Prostate gland (tissue), 2 donors: ENCODE measurements around the gene LGALS4. TPM values are rescaled to one million over a fixed set of nuclear protein-coding genes. Genes with fewer than 3 reads are reported as not detected.
"Not testable (repeated sequence)": the region's sequence is repeated elsewhere in the genome, so short reads cannot be mapped to it uniquely, and the experiment has no call there.

Experiments
- DNase-seq: peaks from one replicate; pipeline ENCODE4 v3.0.0-alpha.2; 2019; ENCODE audit warnings: low spot score
- H3K27ac ChIP-seq, 2 donors: fragments of 200-600 bp; sonication (generic); 2 replicates each; pipeline ENCODE4 v1.5.1; 2017 to 2019
- H3K27me3 ChIP-seq: fragments of 200-600 bp; sonication (generic); replicated peaks from 2 replicates; pipeline ENCODE4 v1.5.1; 2019; ENCODE audit not compliant: insufficient read depth
- H3K36me3 ChIP-seq, 2 donors: fragments of 200-600 bp; sonication (generic); 1 replicate in 1 of 2; 2 replicates in 1 of 2; pipeline versions ENCODE4 v1.5.1 to v1.8.1; 2017 to 2019
- H3K4me1 ChIP-seq: fragments of 200-600 bp; sonication (generic); replicated peaks from 2 replicates; pipeline ENCODE4 v1.5.1; 2019
- H3K4me3 ChIP-seq, 2 donors: fragments of 200-600 bp; sonication (generic); 2 replicates each; pipeline ENCODE4 v1.5.1; 2017 to 2019
- H3K9me3 ChIP-seq: fragments of 200-600 bp; sonication (generic); 2 replicates; pipeline ENCODE4 v1.5.1; 2017
- POLR2A ChIP-seq: fragments of 450-650 bp; IDR thresholded peaks from one replicate; pipeline ENCODE4 v1.6.1; 2016; ENCODE audit warnings: antibody characterized with exemption, mild to moderate bottlenecking
- POLR2AphosphoS5 ChIP-seq: sonication (generic); formaldehyde crosslinking; IDR thresholded peaks from one replicate; pipeline ENCODE4 v1.6.1; 2017; ENCODE audit warnings: antibody characterized with exemption
- WGBS: methylation state at CpG from one replicate; pipeline ENCODE4 v1.1.5; 2018; 5-methylcytosine and 5-hydroxymethylcytosine counted together
- intact Hi-C: fragments of 100-400 bp; cut with DNase I; formaldehyde crosslinking; loops from one replicate; pipeline ENCODE4 v1.14.2; 2022
- total RNA-seq, 2 donors: library from RNA; depleted of rRNA; stranded (reverse); fragments of >200 nt; gene quantifications; one replicate each; pipeline ENCODE4 v1.1.0, GENCODE V29; 2016
- TF ChIP-seq, protein P1 (sequence below), 4 experiments: fragments of 200-600 bp in 2 of 4; fragments of 450-650 bp in 2 of 4; sonication (generic) in 2 of 4; IDR thresholded peaks; 1 replicate in 3 of 4; 2 replicates in 1 of 4; pipeline ENCODE4 v1.5.1; 2016 to 2019; ENCODE audit warnings: antibody characterized with exemption in 4 of 4, mild to moderate bottlenecking in 2 of 4, moderate library complexity in 2 of 4

LGALS4 gene
- total RNA-seq, 2 donors from 2014 or later, result 0.91 to 3.7 TPM

DNA sequence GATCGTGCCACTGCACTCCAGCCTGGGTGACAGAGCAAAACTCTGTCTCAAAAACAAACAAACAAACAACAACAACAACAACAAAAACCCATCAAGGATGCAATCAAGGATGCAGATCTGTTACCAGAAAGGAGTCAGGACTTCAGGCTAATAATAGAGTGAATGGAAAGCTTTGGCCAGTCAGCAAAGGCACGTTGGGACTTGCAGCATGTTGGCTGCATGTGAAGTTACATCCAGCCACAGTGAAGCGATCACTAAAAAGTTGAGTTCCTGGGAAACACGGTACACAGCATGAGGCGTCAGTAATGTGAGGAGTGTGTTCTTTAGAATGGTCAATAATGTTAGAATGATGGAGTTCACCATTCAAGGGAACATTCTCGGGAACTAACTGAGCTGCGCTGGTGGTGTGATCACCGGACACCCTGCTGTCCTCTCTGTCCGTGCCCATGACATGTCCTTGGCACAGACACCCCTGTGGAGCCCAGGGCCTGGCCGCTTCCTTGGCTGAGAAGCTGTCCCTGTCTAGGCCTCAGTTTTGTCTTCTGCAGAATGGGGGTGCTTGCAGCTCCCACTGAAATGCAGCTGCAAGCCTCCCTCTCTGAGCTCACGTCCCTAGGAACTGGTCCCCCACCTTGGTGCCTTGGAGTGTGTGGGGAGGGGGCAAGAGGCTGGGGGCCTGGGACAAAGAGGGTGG lies 26.0 kb downstream of the LGALS4 start:
- DNase-seq, result peak; percentile 56
- H3K27ac ChIP-seq, result no peak overlapping the region
- peak; percentile 74 for TF ChIP-seq POLR2AphosphoS5
- TF ChIP-seq, protein P1, sequence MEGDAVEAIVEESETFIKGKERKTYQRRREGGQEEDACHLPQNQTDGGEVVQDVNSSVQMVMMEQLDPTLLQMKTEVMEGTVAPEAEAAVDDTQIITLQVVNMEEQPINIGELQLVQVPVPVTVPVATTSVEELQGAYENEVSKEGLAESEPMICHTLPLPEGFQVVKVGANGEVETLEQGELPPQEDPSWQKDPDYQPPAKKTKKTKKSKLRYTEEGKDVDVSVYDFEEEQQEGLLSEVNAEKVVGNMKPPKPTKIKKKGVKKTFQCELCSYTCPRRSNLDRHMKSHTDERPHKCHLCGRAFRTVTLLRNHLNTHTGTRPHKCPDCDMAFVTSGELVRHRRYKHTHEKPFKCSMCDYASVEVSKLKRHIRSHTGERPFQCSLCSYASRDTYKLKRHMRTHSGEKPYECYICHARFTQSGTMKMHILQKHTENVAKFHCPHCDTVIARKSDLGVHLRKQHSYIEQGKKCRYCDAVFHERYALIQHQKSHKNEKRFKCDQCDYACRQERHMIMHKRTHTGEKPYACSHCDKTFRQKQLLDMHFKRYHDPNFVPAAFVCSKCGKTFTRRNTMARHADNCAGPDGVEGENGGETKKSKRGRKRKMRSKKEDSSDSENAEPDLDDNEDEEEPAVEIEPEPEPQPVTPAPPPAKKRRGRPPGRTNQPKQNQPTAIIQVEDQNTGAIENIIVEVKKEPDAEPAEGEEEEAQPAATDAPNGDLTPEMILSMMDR (IDR thresholded peaks at IDR 0.05), result no peak

DNA sequence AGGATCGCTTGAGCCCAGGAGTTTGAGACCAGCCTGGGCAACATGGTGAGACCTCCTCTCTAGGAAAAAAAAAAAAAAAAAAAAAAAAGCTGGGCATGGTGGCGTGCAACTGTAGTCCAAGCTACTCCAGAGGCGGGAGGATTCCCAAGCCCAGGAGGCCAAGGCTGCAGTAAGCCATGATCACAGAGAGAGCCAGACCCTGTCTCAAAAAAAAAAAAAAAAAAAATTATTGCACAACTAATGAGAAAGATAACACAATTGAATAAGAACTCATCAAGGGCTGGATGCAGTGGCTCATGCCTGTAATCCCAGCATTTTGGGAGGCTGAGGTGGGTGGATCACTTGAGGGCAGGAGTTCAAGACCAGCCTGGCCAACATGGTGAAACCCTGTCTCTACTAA lies 26.7 kb downstream of the LGALS4 start:
- H3K4me3 ChIP-seq, DNase-seq, H3K4me1 ChIP-seq, intact Hi-C loops, H3K27ac ChIP-seq, H3K27me3 ChIP-seq, H3K36me3 ChIP-seq, H3K9me3 ChIP-seq: not testable (repeated sequence)
- WGBS, result 100% methylated on average over 3 of the region's 3 CpGs

More for the DNA sequence above, 26.0 kb downstream of the LGALS4 start:
- Histone ChIP-seq H3K36me3 (no peaks in the 10 kb centered on the region), H3K4me1 (no peaks in the 10 kb centered on the region), H3K27me3 (no peaks in the 10 kb centered on the region), H3K4me3 (no peak overlapping the region), H3K9me3 (no peaks in the 10 kb centered on the region)
- 53% methylated on average over 11 of the region's 11 CpGs for WGBS
- intact Hi-C loops, result no loop called here

DNA sequence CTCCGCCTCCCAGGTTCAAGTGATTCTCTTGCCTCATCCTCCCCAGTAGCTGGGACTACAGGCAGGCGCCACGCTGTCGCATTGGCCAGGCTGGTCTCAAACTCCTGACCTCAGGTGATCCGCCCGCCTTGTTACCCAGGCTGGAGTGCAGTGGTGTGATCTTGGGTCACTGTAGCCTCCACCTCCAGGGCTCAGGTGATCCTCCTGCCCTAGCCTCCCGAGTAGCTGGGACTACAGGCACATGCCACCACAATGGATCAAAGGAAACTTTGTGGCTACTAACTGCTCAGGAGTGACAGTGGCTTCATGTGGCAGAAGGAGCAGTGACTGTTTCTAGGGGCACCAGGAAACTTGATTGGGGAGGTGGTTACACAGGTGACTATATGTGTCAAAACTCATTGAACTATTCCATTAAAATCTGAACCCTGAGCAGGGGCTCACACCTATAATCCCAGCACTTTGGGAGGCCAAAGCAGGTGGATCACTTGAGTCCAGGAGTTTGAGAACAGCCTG lies 27.5 kb downstream of the LGALS4 start:
- H3K4me1 ChIP-seq, result no peaks in the 10 kb centered on the region
- no peaks in the 10 kb centered on the region for H3K9me3 ChIP-seq
- H3K4me3 ChIP-seq, result no peak overlapping the region
- intact Hi-C loops, result no loop called here
- no peaks in the 10 kb centered on the region for H3K27me3 ChIP-seq
- no peak for TF ChIP-seq POLR2AphosphoS5
- no peak for TF ChIP-seq POLR2A
- TF ChIP-seq, protein P1 (IDR thresholded peaks at IDR 0.05), result no peak
- no peak overlapping the region for H3K27ac ChIP-seq
- no peak for DNase-seq
- WGBS, result 96% methylated on average over 7 of the region's 7 CpGs
- no peaks in the 10 kb centered on the region for H3K36me3 ChIP-seq

DNA sequence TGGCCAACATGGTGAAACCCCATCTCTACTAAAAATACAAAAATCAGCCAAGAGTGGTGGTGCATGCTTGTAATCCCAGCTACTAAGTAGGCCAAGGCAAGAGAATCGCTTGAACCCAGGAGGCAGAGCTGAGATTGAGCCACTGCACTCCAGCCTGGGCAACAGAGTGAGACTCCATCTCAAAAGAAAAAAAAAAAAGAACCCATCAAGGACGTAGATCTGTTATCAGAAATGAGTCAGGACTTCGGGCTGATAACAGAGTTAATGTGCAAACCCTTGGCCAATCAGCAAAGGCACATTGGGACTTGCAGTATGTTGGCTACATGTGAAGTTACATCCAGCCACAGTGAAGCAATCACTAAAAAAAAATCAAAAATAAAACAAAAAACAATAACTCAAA lies 28.5 kb downstream of the LGALS4 start:
- no peaks in the 10 kb centered on the region for H3K27me3 ChIP-seq
- no peaks in the 10 kb centered on the region for H3K4me1 ChIP-seq
- no peak overlapping the region for H3K27ac ChIP-seq
- TF ChIP-seq POLR2AphosphoS5, result no peak
- TF ChIP-seq POLR2A, result no peak
- TF ChIP-seq, protein P1 (IDR thresholded peaks at IDR 0.05), result no peak
- 70% methylated on average over 3 of the region's 3 CpGs for WGBS
- intact Hi-C loops, result no loop called here
- H3K4me3 ChIP-seq, result no peak overlapping the region
- H3K36me3 ChIP-seq, result no peaks in the 10 kb centered on the region
- no peaks in the 10 kb centered on the region for H3K9me3 ChIP-seq
- no peak for DNase-seq

DNA sequence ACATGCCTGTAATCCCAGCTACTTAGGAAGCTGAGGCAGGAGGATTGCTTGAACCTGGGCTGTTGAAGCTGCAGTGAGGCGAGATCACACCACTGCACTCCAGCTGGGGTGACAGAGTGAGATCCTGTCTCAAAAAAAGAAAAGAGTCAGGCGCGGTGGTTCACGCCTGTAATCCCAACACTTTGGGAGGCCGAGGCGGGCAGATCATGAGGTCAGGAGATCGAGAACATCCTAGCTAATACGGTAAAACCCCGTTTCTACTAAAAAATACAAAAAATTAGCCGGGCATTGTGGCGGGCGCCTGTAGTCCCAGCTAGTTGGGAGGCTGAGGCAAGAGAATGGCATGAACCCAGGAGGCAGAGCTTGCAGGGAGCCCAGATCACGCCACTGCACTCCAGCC lies 30.5 kb downstream of the LGALS4 start:
- H3K27me3 ChIP-seq, DNase-seq, H3K36me3 ChIP-seq, H3K4me1 ChIP-seq, H3K27ac ChIP-seq, H3K4me3 ChIP-seq, H3K9me3 ChIP-seq, intact Hi-C loops: not testable (repeated sequence)
- WGBS, result 91% methylated on average over 13 of the region's 13 CpGs

DNA sequence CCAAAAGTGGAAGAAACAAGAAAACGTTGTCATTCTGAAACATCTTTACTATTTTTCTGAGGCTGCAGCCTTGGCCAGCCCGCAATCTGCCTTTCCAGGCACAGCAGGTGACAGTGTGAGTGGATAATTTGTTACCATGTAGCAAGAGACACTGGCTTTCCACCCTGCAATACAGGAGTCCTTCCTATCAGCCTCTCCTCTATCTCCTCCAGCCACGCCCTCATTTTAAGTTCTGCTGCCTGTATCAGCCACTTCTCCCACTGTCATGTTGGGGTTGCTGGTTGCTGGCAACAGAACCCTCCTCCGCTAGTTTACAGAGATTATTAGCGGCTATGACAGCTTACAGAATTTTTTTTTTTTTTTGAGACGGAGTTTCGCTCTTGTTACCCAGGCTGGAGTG lies 31.7 kb downstream of the LGALS4 start:
- 79% methylated on average over 7 of the region's 7 CpGs for WGBS
- no peak overlapping the region for H3K27ac ChIP-seq
- no peak for DNase-seq
- intact Hi-C loops, result no loop called here
- H3K36me3 ChIP-seq, result no peaks in the 10 kb centered on the region
- no peaks in the 10 kb centered on the region for H3K27me3 ChIP-seq
- no peaks in the 10 kb centered on the region for H3K4me1 ChIP-seq
- TF ChIP-seq, protein P1 (IDR thresholded peaks at IDR 0.05), result no peak
- TF ChIP-seq POLR2AphosphoS5 (no peak), POLR2A (no peak)
- no peaks in the 10 kb centered on the region for H3K9me3 ChIP-seq
- H3K4me3 ChIP-seq, result no peak overlapping the region
